Mucosa of descending colon (tissue), 3 donors: ENCODE results near the gene CELF2. TPM values are rescaled to one million over a fixed set of nuclear protein-coding genes. Genes with fewer than 3 reads are reported as not detected.

ENCODE experiments used
- ATAC-seq: fragments of 200-7000 bp; cut with Tn5 transposase; one replicate; pipeline ENCODE4 v1.9.1; 2020; ENCODE audit warnings: mild to moderate bottlenecking, moderate library complexity
- DNase-seq, 3 donors: peaks; one replicate each; pipeline ENCODE4 v3.0.0-alpha.2; 2020
- H3K36me3 ChIP-seq: fragments of 200-600 bp; one replicate; pipeline ENCODE4 v1.8.0; 2021; ENCODE audit warnings: low read depth, mild to moderate bottlenecking
- H3K4me1 ChIP-seq: fragments of 200-600 bp; one replicate; pipeline ENCODE4 v1.8.0; 2021; ENCODE audit warnings: low read depth, mild to moderate bottlenecking
- H3K4me3 ChIP-seq: fragments of 200-600 bp; one replicate; pipeline ENCODE4 v1.8.0; 2021; ENCODE audit warnings: mild to moderate bottlenecking
- H3K9me3 ChIP-seq: fragments of 200-600 bp; one replicate; pipeline ENCODE4 v1.8.0; 2021; ENCODE audit warnings: mild to moderate bottlenecking
- CTCF ChIP-seq: fragments of 200-600 bp; IDR thresholded peaks from one replicate; pipeline ENCODE4 v1.8.0; 2022; ENCODE audit warnings: antibody characterized with exemption, mild to moderate bottlenecking
- intact Hi-C, 2 donors: fragments of 100-400 bp; cut with DNase I in 1 of 2; cut with micrococcal nuclease in 1 of 2; formaldehyde crosslinking; loops; one replicate each; pipeline versions ENCODE4 v1.11.0 to v1.11.1; 2022; cut with DNase I, micrococcal nuclease
- total RNA-seq, 3 donors: library from RNA; stranded (reverse); fragmentation: NEBNext Ultra II Directional in 2 of 3; extraction: Animal tissue kit (Norgen Biotek cat#: 25700) in 2 of 3; gene quantifications; one replicate each; pipeline versions ENCODE4 v1.2.1 to v1.2.4, GENCODE V29; 2021 to 2023
- donor health status: DM: no; HTN: no; CAD: no; lungs with moderate emphysema.
- donor health status: DM: no; HTN: no; CAD: no.
- donor health status: DM: no; HTN: yes; CAD: no.

CELF2 gene
- total RNA-seq, 3 donors from 2014 or later: 31.4 to 56.5 (median 36.1) TPM

DNA sequence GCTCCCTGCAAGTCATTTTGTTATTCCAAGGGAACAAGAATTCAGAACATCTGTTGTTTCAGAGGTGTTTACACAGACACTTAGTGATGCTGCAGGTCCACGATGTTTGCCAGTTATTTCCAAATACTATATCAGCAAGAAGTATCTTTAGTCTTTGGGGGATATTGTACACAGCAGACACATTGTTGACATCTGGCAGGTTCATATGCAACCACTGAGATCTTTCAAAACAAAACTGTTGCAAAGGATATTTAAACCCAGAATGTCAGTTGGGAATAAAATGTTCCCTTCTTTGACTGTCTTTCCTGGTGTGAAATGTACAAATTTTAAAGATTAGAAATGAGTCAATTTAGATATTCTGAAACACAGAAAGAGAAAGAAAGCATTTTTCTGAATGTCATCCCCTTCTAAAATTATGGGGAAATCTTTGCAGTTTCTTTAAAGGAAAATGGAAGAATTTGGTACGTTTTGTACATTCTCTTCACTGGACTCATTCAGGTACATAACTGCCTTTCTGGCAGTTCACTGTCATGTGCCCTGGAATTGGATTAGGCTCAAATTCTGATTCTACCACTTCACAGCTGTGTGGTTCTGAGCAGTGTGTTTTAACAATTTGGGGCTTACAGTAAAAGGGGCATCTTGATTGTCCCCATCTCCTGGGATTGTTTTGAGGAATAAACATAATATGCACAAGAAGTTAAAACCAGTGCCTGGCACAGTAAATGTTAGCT is 40.3 kb upstream of the CELF2 start:
- no peaks in the 10 kb centered on the region for H3K4me1 ChIP-seq
- intact Hi-C loops: no loop called here
- H3K36me3 ChIP-seq: no peaks in the 10 kb centered on the region
- no peaks in the 10 kb centered on the region for H3K9me3 ChIP-seq
- no peak overlapping the region for H3K4me3 ChIP-seq
- TF ChIP-seq CTCF: no peak
- DNase-seq (no peak), ATAC-seq (no peak)

DNA sequence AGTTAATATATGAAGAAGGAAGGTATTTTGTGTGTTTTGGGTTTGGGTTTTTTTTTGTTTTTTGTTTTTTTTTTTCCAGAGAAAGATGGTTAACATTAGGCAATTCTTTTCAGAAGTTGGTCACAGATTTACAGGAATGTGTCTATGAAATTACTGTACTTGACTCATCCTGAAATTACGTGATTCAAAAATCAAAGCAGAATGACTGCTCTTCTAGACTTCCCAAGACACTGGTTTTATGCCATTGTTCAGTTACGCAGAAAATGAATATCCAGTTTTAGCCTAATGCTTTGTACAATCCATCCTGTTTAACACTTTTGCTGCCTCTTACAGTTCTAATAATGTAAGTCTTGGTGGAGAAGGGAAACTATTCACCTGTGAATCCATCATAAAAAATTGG is 39.7 kb upstream of the CELF2 start:
- TF ChIP-seq CTCF: no peak
- ATAC-seq (no peak), DNase-seq (no peak)
- intact Hi-C loops: no loop called here
- Histone ChIP-seq H3K4me3 (no peak overlapping the region), H3K4me1 (no peaks in the 10 kb centered on the region), H3K36me3 (no peaks in the 10 kb centered on the region), H3K9me3 (no peaks in the 10 kb centered on the region)

DNA sequence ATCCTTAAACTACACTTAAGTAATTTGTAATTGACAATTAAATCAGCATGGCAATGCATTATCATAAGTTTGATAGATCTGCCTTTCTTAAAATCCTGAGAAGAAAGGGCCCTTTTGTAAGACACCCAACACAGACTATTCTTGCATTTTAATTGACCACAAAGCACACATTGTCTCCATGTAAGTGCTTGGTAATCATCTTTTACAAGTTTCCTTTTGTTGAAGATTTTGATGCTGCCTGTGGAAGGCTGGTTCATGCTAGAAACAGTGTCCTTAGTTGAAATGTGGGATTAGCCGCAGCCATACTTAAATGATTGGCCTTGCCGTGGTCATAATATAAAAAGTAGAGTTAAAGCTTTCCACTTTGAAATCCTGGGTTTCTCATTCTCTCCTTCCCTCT is 32.3 kb upstream of the CELF2 start:
- TF ChIP-seq CTCF: no peak
- Histone ChIP-seq H3K4me1 (no peaks in the 10 kb centered on the region), H3K4me3 (no peak overlapping the region), H3K36me3 (no peaks in the 10 kb centered on the region), H3K9me3 (no peaks in the 10 kb centered on the region)
- ATAC-seq (no peak), DNase-seq (no peak)
- intact Hi-C loops: no loop called here

DNA sequence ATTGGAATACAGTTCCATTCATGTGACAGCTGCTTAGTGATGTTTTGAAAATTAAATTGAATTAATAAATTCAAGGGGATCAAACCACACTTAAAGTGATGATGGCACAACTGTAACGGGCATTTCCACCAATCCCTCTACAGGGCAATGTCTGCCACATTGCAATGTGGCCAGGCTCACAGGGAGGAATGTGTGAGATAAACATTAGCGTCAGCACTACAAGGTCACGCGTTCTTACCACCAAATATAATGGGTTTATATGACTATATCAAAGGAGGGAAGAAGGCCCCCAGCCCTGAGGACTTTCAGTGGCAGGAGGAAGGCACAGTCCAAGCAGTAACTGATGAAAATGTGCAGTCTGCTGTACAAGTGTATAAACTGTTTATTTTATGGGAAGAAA is 31.1 kb upstream of the CELF2 start:
- H3K4me1 ChIP-seq: no peaks in the 10 kb centered on the region
- H3K36me3 ChIP-seq: no peaks in the 10 kb centered on the region
- ATAC-seq: no peak
- no peak for TF ChIP-seq CTCF
- intact Hi-C loops: no loop called here
- no peak overlapping the region for H3K4me3 ChIP-seq
- no peak for DNase-seq
- no peaks in the 10 kb centered on the region for H3K9me3 ChIP-seq

GRCh38 chr10:10987111-10987510 is 30.6 kb upstream of the CELF2 start:
- DNase-seq (no peak), ATAC-seq (no peak)
- intact Hi-C loops: no loop called here
- H3K4me3 ChIP-seq: no peak overlapping the region
- no peaks in the 10 kb centered on the region for H3K9me3 ChIP-seq
- TF ChIP-seq CTCF: no peak
- no peaks in the 10 kb centered on the region for H3K36me3 ChIP-seq
- no peaks in the 10 kb centered on the region for H3K4me1 ChIP-seq

- no peaks in the 10 kb centered on the region for H3K9me3 ChIP-seq
- no peak for TF ChIP-seq CTCF
- DNase-seq: no peak
- H3K4me3 ChIP-seq: no peak overlapping the region
- ATAC-seq: no peak
- no peaks in the 10 kb centered on the region for H3K36me3 ChIP-seq
- no peaks in the 10 kb centered on the region for H3K4me1 ChIP-seq
- intact Hi-C loops: no loop called here
Measured at GRCh38 chr10:10989669-10990068, 28.0 kb upstream of the CELF2 start.
